Limb (tissue), 2 donors: ENCODE measurements around the gene CFAP74.

Experiments
- DNase-seq, 2 donors: peaks; one replicate each; pipeline ENCODE4 v3.0.0-alpha.2; 2016; ENCODE audit errors: extremely low spot score in 2 of 2

The CFAP74 gene

DNA sequence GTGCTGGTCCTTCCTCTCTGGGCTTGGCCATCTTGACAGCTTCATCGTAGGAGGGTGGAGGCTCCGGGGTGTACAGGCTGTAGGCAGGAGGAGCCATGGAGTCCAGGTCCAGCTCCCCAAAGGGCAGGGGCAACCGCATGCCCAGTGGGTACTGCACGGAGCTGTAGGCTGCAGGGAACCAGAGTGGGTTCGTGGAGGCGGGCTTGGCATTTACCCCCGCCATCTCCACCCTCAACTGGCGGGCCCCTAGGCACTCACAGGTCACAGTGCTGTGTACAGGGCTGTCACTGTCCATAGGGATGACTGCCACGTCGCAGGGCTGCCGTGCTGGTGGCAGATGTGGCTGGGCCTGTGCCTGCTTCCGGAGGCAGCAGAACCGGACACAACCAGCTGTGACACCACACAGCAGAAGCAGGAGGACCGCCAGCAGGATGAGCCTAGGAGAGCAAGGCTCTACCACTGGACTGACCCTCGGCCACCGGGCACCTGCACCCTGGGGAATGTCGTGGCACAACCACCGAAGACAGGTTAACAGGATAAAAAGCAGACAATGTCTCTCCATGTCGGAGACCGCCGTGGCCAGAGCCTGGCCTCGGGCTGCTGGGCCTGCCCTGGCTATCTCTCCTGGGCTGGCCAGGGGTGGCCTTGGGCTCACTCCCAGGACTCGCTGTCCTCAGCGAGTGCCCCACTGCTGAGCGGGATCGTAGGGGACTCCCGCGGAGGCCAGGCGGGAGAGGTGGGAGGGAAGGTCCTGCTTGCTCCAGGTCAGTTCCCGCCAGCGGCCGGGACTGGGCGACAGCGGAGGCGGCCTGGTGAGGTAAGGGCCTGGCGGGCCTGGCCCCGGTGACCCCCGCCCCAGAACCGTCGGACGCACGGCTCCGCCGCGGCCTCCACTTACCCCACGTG is 85.3 kb downstream of the CFAP74 start:
- DNase-seq = peak in 1 of 2 donors; percentile 37

DNA sequence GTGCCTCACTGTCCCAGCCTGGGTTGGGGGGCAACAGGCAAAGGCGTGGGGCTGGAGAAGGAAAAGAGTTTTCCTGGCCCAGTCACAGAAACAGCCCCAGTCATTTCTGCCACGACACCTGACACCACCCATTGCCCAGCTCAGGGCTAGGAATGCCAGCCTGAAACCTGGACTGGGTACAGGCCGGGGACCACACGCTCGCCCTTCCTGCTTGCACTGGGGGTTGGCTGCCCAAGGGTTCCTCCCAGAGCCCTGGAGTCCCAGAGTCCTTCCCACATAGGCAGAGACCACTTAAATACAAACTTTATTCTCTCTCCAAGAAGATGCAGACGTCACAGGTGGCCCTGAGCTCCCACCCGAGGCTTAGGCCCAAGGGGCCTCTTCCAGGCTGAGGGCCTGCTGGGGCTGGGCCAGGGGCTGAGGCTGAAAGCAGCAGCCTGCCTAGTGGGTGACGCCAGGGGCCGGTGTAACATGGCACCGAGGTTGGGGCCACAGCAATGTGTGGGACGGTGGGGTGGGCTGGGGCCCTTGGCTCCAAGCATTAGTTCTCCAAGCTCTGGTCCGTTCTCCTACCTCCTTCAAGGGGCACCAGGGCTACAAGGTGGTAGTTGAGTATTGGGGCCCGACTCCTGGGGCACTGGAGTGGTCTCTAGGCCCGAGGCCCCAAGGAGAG is 86.1 kb downstream of the CFAP74 start:
- DNase-seq = no peak

GRCh38 chr1:1916851-1917251 is 86.7 kb downstream of the CFAP74 start:
- peak in 1 of 2 donors; percentile 37 for DNase-seq

DNA sequence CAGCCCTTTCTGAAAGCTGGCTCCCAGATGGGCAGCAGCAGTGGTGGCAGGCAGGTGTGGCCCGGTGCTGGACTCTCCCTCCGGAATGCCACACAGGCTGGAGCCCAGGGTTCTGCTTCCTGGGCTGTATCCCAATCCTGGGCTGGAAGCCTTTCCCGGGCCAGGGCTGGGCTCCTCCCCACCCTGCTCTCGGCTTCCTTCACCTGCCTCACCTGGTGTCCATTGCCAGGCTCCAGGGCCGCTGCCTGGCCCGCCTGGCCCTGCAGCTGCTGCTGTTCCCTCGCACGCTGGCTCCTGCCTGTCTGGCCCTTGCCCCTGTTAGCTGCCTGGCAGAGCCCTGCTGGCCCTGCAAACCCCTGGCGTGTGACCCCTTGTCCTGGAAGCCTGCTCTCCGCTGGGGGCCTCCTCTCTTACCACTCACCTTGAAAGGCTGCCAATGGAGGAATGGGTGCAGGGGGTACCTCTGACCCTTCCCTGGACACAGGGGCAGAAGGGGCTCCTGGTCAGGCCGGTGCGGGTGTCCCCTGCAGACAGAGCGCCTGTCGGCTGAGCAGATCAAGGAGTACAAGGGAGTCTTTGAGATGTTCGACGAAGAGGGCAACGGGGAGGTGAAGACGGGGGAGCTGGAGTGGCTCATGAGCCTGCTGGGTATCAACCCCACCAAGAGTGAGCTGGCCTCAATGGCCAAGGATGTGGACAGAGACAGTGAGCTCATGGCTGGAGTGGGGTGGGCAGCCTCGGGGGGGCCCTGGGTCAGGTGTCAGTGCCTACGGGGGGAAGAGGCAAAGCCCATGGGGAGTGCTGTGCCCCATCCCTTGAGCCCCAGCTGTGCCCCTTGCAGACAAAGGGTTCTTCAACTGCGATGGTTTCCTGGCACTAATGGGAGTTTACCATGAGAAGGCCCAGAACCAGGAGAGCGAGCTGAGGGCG is 87.4 kb downstream of the CFAP74 start:
- DNase-seq = peak in 1 of 2 donors; percentile 30

DNA sequence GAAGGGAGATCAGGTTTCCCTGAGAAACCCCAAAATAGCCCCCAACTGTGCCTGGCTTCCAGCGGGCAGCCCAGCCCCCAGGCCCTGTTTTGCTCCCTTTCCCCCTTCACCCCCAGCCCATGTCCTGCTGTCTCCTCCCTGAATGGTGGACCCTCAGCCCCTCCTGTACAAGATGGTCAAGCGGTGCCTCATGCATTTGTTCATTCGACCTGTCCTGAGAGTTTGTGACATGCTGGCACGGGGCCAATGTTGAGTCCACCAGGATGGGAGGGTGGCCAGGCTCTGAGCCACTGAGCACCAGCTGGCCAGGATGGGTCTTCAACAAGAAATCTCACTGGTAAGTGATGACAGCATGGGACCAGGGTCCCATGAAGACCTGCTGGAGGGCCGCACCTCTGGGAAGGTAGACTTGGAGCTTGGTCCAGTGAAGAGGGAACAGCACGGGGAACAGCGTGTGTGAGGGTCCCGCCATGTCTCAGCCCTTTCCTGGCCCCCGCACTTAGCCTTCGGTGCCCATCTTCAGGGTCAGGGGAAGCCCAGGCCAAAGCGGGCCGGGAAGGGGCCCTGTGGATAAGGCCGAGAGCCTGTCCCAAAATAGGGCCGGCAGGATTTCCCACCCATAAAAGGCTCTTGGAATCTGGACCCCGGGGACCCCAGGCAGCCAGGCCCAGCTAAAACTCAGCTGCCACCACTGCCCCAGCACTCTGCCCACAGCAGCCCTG is 88.5 kb downstream of the CFAP74 start, which contains the start of gene CALML6:
Gene CALML6 (plus strand): TSS at position 290 of the 722 bp plus-strand sequence. CDS start 21 bp downstream, at position 311.
- peak in 1 of 2 donors; percentile 48 for DNase-seq

GRCh38 chr1:1914101-1914970 is 89.2 kb downstream of the CFAP74 start:
- DNase-seq = peak in 1 of 2 donors; percentile 51

DNA sequence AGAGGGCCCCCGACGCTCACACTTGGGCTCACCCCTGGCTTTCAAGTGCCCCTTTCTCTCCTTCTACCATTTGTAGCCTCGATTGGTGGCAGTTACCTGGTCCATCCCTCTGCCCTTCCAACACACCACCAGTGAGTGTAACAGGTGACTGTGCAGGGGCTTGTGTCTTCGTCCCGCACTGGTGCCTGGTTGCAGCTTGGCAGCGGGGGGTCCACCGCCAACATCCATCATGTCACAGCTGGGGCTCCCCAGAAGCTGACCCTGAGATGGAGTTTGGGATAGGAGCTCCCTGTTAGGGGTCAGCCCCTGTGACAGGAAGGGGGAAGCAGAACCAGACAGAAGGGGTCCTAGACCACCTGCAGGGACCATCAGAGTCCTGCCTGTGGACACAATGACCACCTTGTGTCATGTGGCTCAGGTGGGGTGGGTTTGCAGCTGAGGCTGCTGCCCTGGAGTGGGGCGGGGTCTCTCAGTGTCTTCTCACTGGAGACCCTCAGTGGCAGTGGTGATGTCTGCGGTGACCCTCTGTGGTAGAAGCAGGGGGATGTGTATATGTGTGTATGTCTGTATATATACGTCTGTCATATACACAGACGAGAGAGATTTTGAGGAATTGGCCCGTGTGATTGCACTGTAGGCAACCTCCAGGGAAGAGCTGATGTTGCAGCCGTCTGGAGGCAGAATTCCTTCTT is 92.1 kb downstream of the CFAP74 start:
- peak in 1 of 2 donors; percentile 27 for DNase-seq

- DNase-seq = peak in 1 of 2 donors; percentile 29
Measured at GRCh38 chr1:1910651-1911331, 92.8 kb downstream of the CFAP74 start.

DNA sequence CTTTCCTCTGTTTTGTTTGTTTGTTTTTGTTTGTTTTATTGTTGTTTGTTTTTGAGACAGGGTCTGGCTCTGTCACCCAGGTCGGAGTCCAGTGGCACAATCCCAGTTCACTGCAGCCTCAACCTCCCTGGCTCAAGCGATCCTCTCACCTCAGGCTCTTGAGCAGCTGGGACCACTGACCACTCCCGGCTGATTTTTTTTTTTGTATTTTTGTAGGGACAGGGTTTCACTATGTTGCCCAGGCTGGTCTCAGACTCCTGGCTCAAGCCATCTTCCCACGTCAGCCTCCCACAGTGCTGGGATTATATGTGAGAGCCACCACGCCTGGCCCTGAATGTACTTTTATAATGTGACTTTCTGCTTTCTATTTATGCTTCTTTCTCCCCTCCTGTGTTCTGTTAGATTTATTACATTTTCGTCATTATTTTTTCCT is 93.5 kb downstream of the CFAP74 start:
- DNase-seq = no peak

- no peak for DNase-seq
Measured at GRCh38 chr1:1908506-1908791, 95.1 kb downstream of the CFAP74 start.

- DNase-seq = peak in 1 of 2 donors; percentile 47
Measured at GRCh38 chr1:1907098-1907736, 96.4 kb downstream of the CFAP74 start.

GRCh38 chr1:1906185-1907097 is 97.1 kb downstream of the CFAP74 start:
- DNase-seq = peak; percentile 80 to 84

DNA sequence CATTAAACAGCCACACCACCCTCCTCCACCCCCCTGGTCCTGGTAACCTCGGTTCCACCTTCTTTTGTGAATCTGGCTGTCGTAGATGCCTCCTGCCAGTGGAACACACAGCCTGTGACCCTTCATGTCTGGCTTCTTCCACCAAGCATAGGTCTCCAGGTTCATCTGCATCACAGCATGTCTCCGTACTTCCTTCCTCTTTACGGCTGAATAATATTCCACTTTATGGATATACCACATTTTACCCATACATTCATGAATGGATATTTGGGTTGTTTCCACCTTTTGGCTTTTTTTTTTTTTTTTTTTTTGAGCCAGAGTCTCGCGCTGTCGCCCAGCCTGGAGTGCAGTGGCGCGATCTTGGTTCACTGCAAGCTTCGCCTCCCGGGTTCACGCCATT is 100.4 kb downstream of the CFAP74 start:
- DNase-seq = no peak

- DNase-seq = no peak
Measured at GRCh38 chr1:1901641-1902294, 101.8 kb downstream of the CFAP74 start.

DNA sequence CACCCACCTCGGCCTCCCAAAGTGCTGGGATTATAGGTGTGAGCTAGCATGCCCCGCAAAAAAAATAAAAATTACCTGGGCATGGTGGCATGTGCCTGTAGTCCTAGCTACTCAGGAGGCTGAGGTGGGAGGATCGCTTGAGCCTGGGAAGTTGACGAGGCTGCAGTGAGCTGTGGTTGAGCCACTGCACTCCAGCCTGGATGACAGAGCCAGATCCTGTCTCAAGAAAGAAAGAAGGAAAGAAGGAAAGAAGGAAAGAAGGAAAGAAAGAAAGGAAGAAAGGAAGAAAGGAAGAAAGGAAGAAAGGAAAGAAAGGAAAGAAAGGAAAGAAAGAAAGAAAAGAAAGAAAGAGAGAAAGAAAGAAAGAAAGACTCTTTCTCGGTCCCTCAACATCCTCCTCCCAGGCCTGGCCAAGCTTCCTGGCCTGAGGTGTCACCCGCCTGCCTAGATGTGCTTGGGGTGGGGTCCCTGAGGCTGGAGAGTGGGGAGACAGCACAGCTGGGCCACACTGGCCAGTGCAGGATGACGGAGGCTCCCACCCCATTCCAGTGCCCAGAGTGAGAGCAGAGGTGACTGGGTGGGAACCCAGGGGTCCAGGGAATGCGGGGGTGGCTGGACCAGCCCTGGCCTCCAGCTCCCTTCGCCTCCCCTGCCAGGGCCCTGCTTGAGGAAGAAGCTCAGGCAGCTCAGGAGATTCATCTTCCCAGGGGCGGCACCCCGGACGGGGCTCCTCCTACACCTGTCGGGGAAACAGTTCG is 102.5 kb downstream of the CFAP74 start:
- no peak for DNase-seq

DNA sequence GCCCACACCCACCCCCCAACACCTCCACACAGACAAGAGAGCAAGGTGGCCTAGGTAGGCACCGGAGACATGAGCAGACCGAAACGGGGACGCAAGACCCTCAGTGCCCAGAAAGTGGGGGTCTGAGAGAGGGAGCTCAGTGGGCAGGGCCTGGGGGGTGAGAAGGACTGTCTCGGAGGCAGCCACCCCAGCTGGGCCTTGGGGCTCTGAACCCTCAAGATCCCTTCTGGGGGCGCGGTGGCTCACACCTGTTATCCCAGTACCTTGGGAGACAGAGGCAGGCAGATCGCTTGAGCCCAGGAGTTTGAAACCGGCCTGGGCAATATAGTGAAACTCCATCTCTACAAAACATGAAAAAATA is 103.6 kb downstream of the CFAP74 start:
- DNase-seq = no peak
